HuH-7.5 (cell line): Measurements from ENCODE around the gene ZNF576.
"Not testable (repeated sequence)": the region's sequence is repeated elsewhere in the genome, so short reads cannot be mapped to it uniquely, and the experiment has no call there.

Experiments used
- DNase-seq: peaks from one replicate; pipeline ENCODE4 v3.0.0; 2011; ENCODE audit warnings: low spot score

ZNF576 gene

GRCh38 chr19:43595999-43596841 lies at the start of gene ZNF576, which contains the start of gene IRGQ:
Gene ZNF576, plus strand, starts transcription at chr19:43596595. Its CDS starts 514 bp downstream, at chr19:43597109.
Gene IRGQ, minus strand, starts transcription at chr19:43596134. Its CDS starts 796 bp downstream, at chr19:43595338.
- DNase-seq = peak; percentile 97

- DNase-seq = not testable (repeated sequence)
Observed at GRCh38 chr19:43547926-43548325, 48.5 kb upstream of the ZNF576 start.

GRCh38 chr19:43548706-43549105 lies 47.7 kb upstream of the ZNF576 start:
- DNase-seq = no peak

- DNase-seq = no peak
Observed at GRCh38 chr19:43551399-43552197, 44.8 kb upstream of the ZNF576 start.

GRCh38 chr19:43552198-43552450 lies 44.3 kb upstream of the ZNF576 start:
- no peak for DNase-seq

GRCh38 chr19:43552616-43553015 lies 43.8 kb upstream of the ZNF576 start:
- DNase-seq = no peak

- no peak for DNase-seq
Observed at GRCh38 chr19:43553656-43554055, 42.7 kb upstream of the ZNF576 start.

GRCh38 chr19:43554317-43554895 lies 42.0 kb upstream of the ZNF576 start:
- DNase-seq = no peak

- peak; percentile 87 for DNase-seq
Observed at GRCh38 chr19:43555185-43555770, 41.1 kb upstream of the ZNF576 start.

- no peak for DNase-seq
Observed at GRCh38 chr19:43560687-43561086, 35.7 kb upstream of the ZNF576 start.

- no peak for DNase-seq
Observed at GRCh38 chr19:43561139-43561970, 35.0 kb upstream of the ZNF576 start.

GRCh38 chr19:43562226-43562697 lies 34.1 kb upstream of the ZNF576 start:
- DNase-seq = no peak

- DNase-seq = no peak
Observed at GRCh38 chr19:43562698-43563241, 33.6 kb upstream of the ZNF576 start.

- DNase-seq = no peak
Observed at GRCh38 chr19:43563816-43564457, 32.5 kb upstream of the ZNF576 start.

- no peak for DNase-seq
Observed at GRCh38 chr19:43564800-43565199, 31.6 kb upstream of the ZNF576 start.

GRCh38 chr19:43569657-43570056 lies 26.7 kb upstream of the ZNF576 start:
- DNase-seq = no peak

- no peak for DNase-seq
Observed at GRCh38 chr19:43570174-43570791, 26.1 kb upstream of the ZNF576 start.

GRCh38 chr19:43572171-43572588 lies 24.2 kb upstream of the ZNF576 start:
- DNase-seq = no peak

GRCh38 chr19:43574424-43575155 lies 21.8 kb upstream of the ZNF576 start:
- DNase-seq = no peak
